Measurements from ENCODE around the gene PLAC9.

GRCh38 chr10:80133206-80133605 is 676 bp downstream of the PLAC9 start:
- TF ChIP-seq POLR2AphosphoS5 (IDR thresholded peaks at IDR 0.05; ENCODE audit: low read depth, low read length), result no peak
- no peak for TF ChIP-seq POLR2A (IDR thresholded peaks at IDR 0.05; ENCODE audit: low read depth, low read length)
- TF ChIP-seq SPI1 (IDR thresholded peaks at IDR 0.05; ENCODE audit: low read depth, low read length), result no peak
